ENCODE data around the gene GRAMD1C. TPM values are rescaled to one million over a fixed set of nuclear protein-coding genes. Genes with fewer than 3 reads are reported as not detected.

The GRAMD1C gene
- total RNA-seq, 1 experiment from 2014 or later = 3.9 TPM

- DNase-seq = peak; percentile 46 to 62
- H3K36me3 Mint-ChIP-seq (ENCODE audit: insufficient read depth, unreplicated experiment) = no peaks in the 10 kb centered on the region
- Histone ChIP-seq H3K9me3 (no peaks in the 10 kb centered on the region), H3K4me1 (no peaks in the 10 kb centered on the region), H3K27me3 (replicated peaks; ENCODE audit: control insufficient read depth, insufficient read depth, low read length) (no peaks in the 10 kb centered on the region), H3K4me3 (ENCODE audit: low read depth, low read length) (no peak overlapping the region), H3K36me3 (ENCODE audit: control insufficient read depth, insufficient read depth, low read length) (no peaks in the 10 kb centered on the region)
- BruUV-seq (replicated peaks) = no TSS peak
- POLR2A ChIA-PET = interaction anchor here (0.6 kb wide), 1 partner anchor 140 kb away, joined by 5 read pairs; no protein-coding TSS in a partner anchor
- intact Hi-C loops (cut with micrococcal nuclease; ENCODE audit: unreplicated experiment) = loop anchor here (1.0 kb wide), 3 partner anchors 68 to 176 kb away; partner anchors contain the start of gene GRAMD1C
- CTCF ChIA-PET = interaction anchor here (1.1 to 2.8 kb wide), 6 partner anchors 66 to 176 kb away, joined by 3 to 24 read pairs (median 6); partner anchors contain the start of gene GRAMD1C
- no peak overlapping the region for H3K27ac Mint-ChIP-seq (ENCODE audit: unreplicated experiment)
- H3K27me3 Mint-ChIP-seq (ENCODE audit: insufficient read depth, unreplicated experiment) = peaks cover 3% of the 10 kb centered on the region
- H3K4me3 Mint-ChIP-seq (ENCODE audit: unreplicated experiment) = no peak overlapping the region
- H3K9me3 Mint-ChIP-seq (ENCODE audit: unreplicated experiment) = no peaks in the 10 kb centered on the region
- TF ChIP-seq CTCF (IDR thresholded peaks at IDR 0.05; ENCODE audit: insufficient read depth in 1 of 2, low read depth in 1 of 2, low read length in 1 of 2, severe bottlenecking in 1 of 2, unreplicated experiment in 1 of 2) = peak; percentile 56 to 80
- no peaks in the 10 kb centered on the region for H3K4me1 Mint-ChIP-seq (ENCODE audit: low read depth, unreplicated experiment)
Observed at GRCh38 chr3:113912552-113913236, 74.1 kb downstream of the GRAMD1C start.

GRCh38 chr3:113914646-113915045, 76.1 kb downstream of the GRAMD1C start:
- Mint-ChIP-seq H3K9me3 (ENCODE audit: unreplicated experiment) (no peaks in the 10 kb centered on the region), H3K4me1 (ENCODE audit: low read depth, unreplicated experiment) (no peaks in the 10 kb centered on the region), H3K27ac (ENCODE audit: unreplicated experiment) (no peak overlapping the region), H3K4me3 (ENCODE audit: unreplicated experiment) (no peak overlapping the region), H3K36me3 (ENCODE audit: insufficient read depth, unreplicated experiment) (no peaks in the 10 kb centered on the region), H3K27me3 (ENCODE audit: insufficient read depth, unreplicated experiment) (peaks cover 3% of the 10 kb centered on the region)
- H3K4me1 ChIP-seq = no peaks in the 10 kb centered on the region
- TF ChIP-seq CTCF (IDR thresholded peaks at IDR 0.05; ENCODE audit: insufficient read depth in 1 of 2, low read depth in 1 of 2, low read length in 1 of 2, severe bottlenecking in 1 of 2, unreplicated experiment in 1 of 2) = no peak
- intact Hi-C loops (cut with micrococcal nuclease; ENCODE audit: unreplicated experiment) = no loop called here
- no peak overlapping the region for H3K4me3 ChIP-seq (ENCODE audit: low read depth, low read length)
- no peaks in the 10 kb centered on the region for H3K27me3 ChIP-seq (replicated peaks; ENCODE audit: control insufficient read depth, insufficient read depth, low read length)
- ChIA-PET CTCF (interaction anchor here (0.6 to 2.8 kb wide), 2 partner anchors 11 to 71 kb away, joined by 3 to 24 read pairs; no protein-coding TSS in a partner anchor), POLR2A (no interaction called here)
- no peaks in the 10 kb centered on the region for H3K36me3 ChIP-seq (ENCODE audit: control insufficient read depth, insufficient read depth, low read length)
- BruUV-seq (replicated peaks) = no TSS peak
- no peak for DNase-seq
- H3K9me3 ChIP-seq = no peaks in the 10 kb centered on the region

- no peak for TF ChIP-seq CTCF (IDR thresholded peaks at IDR 0.05; ENCODE audit: insufficient read depth in 1 of 2, low read depth in 1 of 2, low read length in 1 of 2, severe bottlenecking in 1 of 2, unreplicated experiment in 1 of 2)
- H3K4me3 ChIP-seq (ENCODE audit: low read depth, low read length) = no peak overlapping the region
- H3K27me3 ChIP-seq (replicated peaks; ENCODE audit: control insufficient read depth, insufficient read depth, low read length) = no peaks in the 10 kb centered on the region
- no peaks in the 10 kb centered on the region for H3K36me3 ChIP-seq (ENCODE audit: control insufficient read depth, insufficient read depth, low read length)
- Mint-ChIP-seq H3K9me3 (ENCODE audit: unreplicated experiment) (peaks cover 15% of the 10 kb centered on the region), H3K4me3 (ENCODE audit: unreplicated experiment) (no peak overlapping the region), H3K27ac (ENCODE audit: unreplicated experiment) (no peak overlapping the region), H3K27me3 (ENCODE audit: insufficient read depth, unreplicated experiment) (no peaks in the 10 kb centered on the region), H3K4me1 (ENCODE audit: low read depth, unreplicated experiment) (no peaks in the 10 kb centered on the region), H3K36me3 (ENCODE audit: insufficient read depth, unreplicated experiment) (no peaks in the 10 kb centered on the region)
- peaks cover 5% of the 10 kb centered on the region; the same call in 1 of the 2 replicates for H3K9me3 ChIP-seq
- BruUV-seq (replicated peaks) = no TSS peak
- no peak for DNase-seq
- intact Hi-C loops (cut with micrococcal nuclease; ENCODE audit: unreplicated experiment) = no loop called here
- no peaks in the 10 kb centered on the region for H3K4me1 ChIP-seq
- ChIA-PET CTCF (no interaction called here), POLR2A (no interaction called here)
Observed at GRCh38 chr3:113927556-113927955, 89.0 kb downstream of the GRAMD1C start.

Data from Caco-2 (cell line).